IMR-90 (cell line): Measurements from ENCODE around the gene ERVH48-1. TPM values are rescaled to one million over a fixed set of nuclear protein-coding genes. Genes with fewer than 3 reads are reported as not detected.
"Not testable (repeated sequence)": the region's sequence is repeated elsewhere in the genome, so short reads cannot be mapped to it uniquely, and the experiment has no call there.

Source experiments
- ATAC-seq: fragments of 200-7000 bp; cut with Tn5 transposase; 2 replicates; pipeline ENCODE4 v1.9.1; 2020; ENCODE audit warnings: low read depth, mild to moderate bottlenecking, moderate library complexity
- BruUV-seq: library from RNA; stranded (reverse); fragments of 400-500 nt; replicated peaks from 2 replicates; lab custom pipeline; 2021; lab: Mats Ljungman, UMichigan
- CTCF ChIA-PET: fragments of 300-600 bp; formaldehyde crosslinking; extraction: SDS; loops from one replicate; lab custom pipeline; 2021; ENCODE audit warnings: antibody characterized with exemption; lab: Yijun Ruan, JAX
- POLR2A ChIA-PET: fragments of 300-600 bp; sonication (Branson Sonifier 250); formaldehyde crosslinking; loops from one replicate; lab custom pipeline; 2022; ENCODE audit warnings: antibody characterized with exemption; ENCODE audit not compliant: unreplicated experiment; lab: Charles Lee
- DNase-seq: peaks from one replicate; pipeline ENCODE4 v3.0.0; 2013
- H2AFZ ChIP-seq: replicated peaks from 2 replicates; pipeline ENCODE3; 2013; ENCODE audit warnings: low read length, mild to moderate bottlenecking; ENCODE audit not compliant: poor library complexity
- H2AK5ac ChIP-seq: 2 replicates; pipeline ENCODE4 v1.6.1; 2013; ENCODE audit warnings: low read depth, low read length, inconsistent platforms
- H2AK9ac ChIP-seq: replicated peaks from 2 replicates; pipeline ENCODE3; 2013; ENCODE audit warnings: mild to moderate bottlenecking, low read depth, low read length, moderate library complexity; ENCODE audit not compliant: poor library complexity
- H2BK120ac ChIP-seq: 2 replicates; pipeline ENCODE4 v1.6.1; 2013; ENCODE audit warnings: low read depth, low read length, inconsistent platforms
- H2BK15ac ChIP-seq: 3 replicates; pipeline ENCODE4 v1.6.1; 2013; ENCODE audit warnings: low read depth, low read length, inconsistent platforms
- H2BK20ac ChIP-seq: 2 replicates; pipeline ENCODE4 v1.6.1; 2013; ENCODE audit warnings: low read depth, mild to moderate bottlenecking, inconsistent platforms, low read length, moderate library complexity
- H2BK5ac ChIP-seq: 2 replicates; pipeline ENCODE4 v1.6.1; 2013; ENCODE audit warnings: mild to moderate bottlenecking, low read depth, low read length, inconsistent platforms; ENCODE audit not compliant: poor library complexity, severe bottlenecking
- H3K14ac ChIP-seq: replicated peaks from 2 replicates; pipeline ENCODE4 v1.6.1; 2013; ENCODE audit warnings: low read depth, low read length, inconsistent platforms
- H3K18ac ChIP-seq: 2 replicates; pipeline ENCODE4 v1.6.1; 2013; ENCODE audit warnings: low read depth, low read length, control low read depth
- H3K23ac ChIP-seq: 2 replicates; pipeline ENCODE4 v1.6.1; 2013; ENCODE audit warnings: low read depth, low read length, inconsistent platforms
- H3K27ac ChIP-seq: 2 replicates; pipeline ENCODE4 v1.5.1; 2013; ENCODE audit warnings: mild to moderate bottlenecking, control low read depth, low read length; ENCODE audit not compliant: insufficient read depth
- H3K27me3 ChIP-seq: 2 replicates; pipeline ENCODE4 v1.6.1; 2013; ENCODE audit warnings: low read length; ENCODE audit not compliant: control insufficient read depth, insufficient read depth
- H3K36me3 ChIP-seq: 2 replicates; pipeline ENCODE4 v1.6.1; 2013; ENCODE audit warnings: low read length, mixed read lengths; ENCODE audit not compliant: control insufficient read depth, insufficient read depth
- H3K4ac ChIP-seq: 2 replicates; pipeline ENCODE4 v1.6.1; 2013; ENCODE audit warnings: low read depth, low read length, inconsistent platforms
- H3K4me1 ChIP-seq: 2 replicates; pipeline ENCODE4 v1.6.1; 2013; ENCODE audit warnings: low read length, mixed read lengths; ENCODE audit not compliant: control insufficient read depth, insufficient read depth
- H3K4me2 ChIP-seq: 2 replicates; pipeline ENCODE4 v1.6.1; 2013; ENCODE audit warnings: low read depth, mild to moderate bottlenecking, control low read depth, low read length, moderate library complexity
- H3K4me3 ChIP-seq: 2 replicates; pipeline ENCODE4 v1.5.1; 2013; ENCODE audit warnings: low read depth, mild to moderate bottlenecking, control low read depth, low read length, moderate library complexity; ENCODE audit not compliant: insufficient read depth
- H3K56ac ChIP-seq: 2 replicates; pipeline ENCODE4 v1.6.1; 2013; ENCODE audit warnings: low read length, inconsistent platforms; ENCODE audit not compliant: insufficient read depth; ENCODE audit errors: extremely low read depth
- H3K79me1 ChIP-seq, 2 experiments: 2 replicates each; pipeline ENCODE4 v1.6.1; 2013; ENCODE audit warnings: low read length in 2 of 2, inconsistent platforms in 1 of 2, low read depth in 1 of 2
- H3K9ac ChIP-seq: 2 replicates; pipeline ENCODE4 v1.6.1; 2013; ENCODE audit warnings: low read depth, low read length, control low read depth
- H3K9me1 ChIP-seq: 2 replicates; pipeline ENCODE4 v1.6.1; 2013; ENCODE audit warnings: low read length, inconsistent platforms; ENCODE audit not compliant: insufficient read depth
- H3K9me3 ChIP-seq: 2 replicates; pipeline ENCODE4 v1.6.1; 2013; ENCODE audit warnings: low read length; ENCODE audit not compliant: control insufficient read depth, insufficient read depth
- H4K20me1 ChIP-seq: 2 replicates; pipeline ENCODE4 v1.6.1; 2013; ENCODE audit warnings: low read length, inconsistent platforms; ENCODE audit not compliant: insufficient read depth
- H4K5ac ChIP-seq: 2 replicates; pipeline ENCODE4 v1.6.1; 2013; ENCODE audit warnings: mild to moderate bottlenecking, low read depth, low read length, control low read depth
- H4K8ac ChIP-seq, 2 experiments: 2 replicates each; pipeline ENCODE4 v1.6.1; 2013; ENCODE audit warnings: low read depth in 2 of 2, low read length in 2 of 2, control low read depth in 1 of 2, inconsistent platforms in 1 of 2
- H4K91ac ChIP-seq: 2 replicates; pipeline ENCODE4 v1.6.1; 2013; ENCODE audit warnings: low read depth, low read length, inconsistent platforms; ENCODE audit not compliant: insufficient read depth
- SMC3 ChIP-seq: fragments of 150-350 bp; IDR thresholded peaks from 2 replicates; pipeline ENCODE4 v1.6.1; 2016; ENCODE audit warnings: low read depth, mild to moderate bottlenecking, antibody characterized with exemption, low read length, moderate library complexity
- WGBS, 2 experiments: methylation state at CpG; one replicate each; pipeline versions ENCODE4 v1.1.5 to v1.1.7; 2013; ENCODE audit warnings: missing lambda C conversion rate in 2 of 2; ENCODE audit not compliant: insufficient read length in 1 of 2; ENCODE audit errors: extremely low coverage in 2 of 2; 5-methylcytosine and 5-hydroxymethylcytosine counted together
- dilution Hi-C: fragments of 300-500 bp; cut with HindIII; formaldehyde crosslinking; loops from one replicate; pipeline ENCODE4 v1.14.3; 2018; ENCODE audit warnings: low sequenced_read_pairs; ENCODE audit not compliant: unreplicated experiment
- in situ Hi-C: fragments of 300-500 bp; cut with MboI; formaldehyde crosslinking; loops from 3 replicates; pipeline ENCODE4 v1.14.3; 2019; ENCODE audit warnings: low sequenced_read_pairs, inconsistent platforms, mixed read lengths
- intact Hi-C: fragments of 100-400 bp; cut with micrococcal nuclease; formaldehyde crosslinking; loops from 2 replicates; pipeline ENCODE4 v1.10.0; 2022
- polyA plus RNA-seq, 3 experiments: library from polyadenylated mRNA; depleted of rRNA; stranded (reverse); fragments of >200 nt; gene quantifications; 2 replicates each; pipeline ENCODE4 v1.2.3, GENCODE V29; 2012; ENCODE audit warnings: low replicate concordance in 1 of 3
- total RNA-seq: library from RNA; depleted of rRNA; stranded (reverse); fragments of >200 nt; gene quantifications from 2 replicates; pipeline ENCODE4 v1.2.3, GENCODE V29; 2012

ERVH48-1 gene
- total and polyA plus RNA-seq, 2 of the 4 experiments (the other 2 are of a cell fraction) = under 0.01 TPM; not detected in 1

DNA sequence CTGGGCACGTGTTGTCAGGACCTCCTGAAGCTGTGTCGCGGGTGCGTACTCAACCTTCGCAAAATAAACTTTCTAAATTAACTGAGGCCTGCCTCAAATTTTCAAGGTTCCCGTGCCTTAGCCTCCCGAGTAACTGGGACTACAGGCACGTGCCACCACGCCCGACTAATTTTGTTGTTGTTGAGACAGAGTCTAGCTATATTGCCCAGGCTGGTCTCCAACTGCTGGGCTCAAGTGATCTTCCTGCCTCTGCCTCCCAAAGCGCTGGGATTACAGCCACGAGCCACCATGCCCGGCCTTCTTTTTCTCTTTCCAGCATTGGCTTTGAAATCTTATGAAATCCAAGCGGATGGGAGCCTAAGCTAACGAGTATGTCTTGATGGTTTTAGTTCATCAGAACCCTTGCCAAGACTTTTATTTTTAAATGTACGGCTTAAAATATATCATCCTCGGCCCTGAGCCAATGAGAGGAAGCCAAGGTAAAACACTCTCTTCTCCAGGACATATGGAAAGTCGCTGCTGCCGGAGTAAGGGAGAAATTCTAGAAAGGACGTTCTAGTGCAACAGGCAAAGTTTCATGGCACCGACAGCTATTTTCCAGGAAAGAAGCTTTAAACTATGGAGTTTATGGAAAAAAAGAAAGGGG, 12.7 kb upstream of the ERVH48-1 start:
- DNase-seq (no peak), ATAC-seq (no peak)
- dilution Hi-C loops = no loop called here
- TF ChIP-seq SMC3 = no peak
- no peak overlapping the region for H4K91ac ChIP-seq
- intact Hi-C loops = no loop called here
- BruUV-seq = no TSS peak
- H2BK5ac ChIP-seq = no peak overlapping the region
- WGBS, 2 experiments = 100% methylated on average over 2 of the region's 21 CpGs; no CpG with 5 or more reads in 1 of the 2 experiments
- H3K18ac ChIP-seq = no peak overlapping the region
- H3K9me1 ChIP-seq = peaks cover 5% of the 10 kb centered on the region; the same call in 1 of the 2 replicates
- H4K5ac ChIP-seq = no peak overlapping the region
- no peaks in the 10 kb centered on the region for H3K27me3 ChIP-seq
- no peak overlapping the region for H3K4ac ChIP-seq
- H2BK15ac ChIP-seq = no peak overlapping the region
- no peak overlapping the region for H2BK120ac ChIP-seq
- no peak overlapping the region for H2AK5ac ChIP-seq
- no peak overlapping the region for H3K9ac ChIP-seq
- H3K23ac ChIP-seq = no peak overlapping the region
- H3K4me3 ChIP-seq = no peak overlapping the region
- no peaks in the 10 kb centered on the region for H3K36me3 ChIP-seq
- no peak overlapping the region for H2BK20ac ChIP-seq
- H3K9me3 ChIP-seq = no peaks in the 10 kb centered on the region
- H3K14ac ChIP-seq = no peak overlapping the region
- H3K79me1 ChIP-seq = no peaks in the 10 kb centered on the region
- ChIA-PET POLR2A (no interaction called here), CTCF (no interaction called here)
- in situ Hi-C loops = no loop called here
- no peak overlapping the region for H2AK9ac ChIP-seq
- H4K8ac ChIP-seq = no peak overlapping the region
- H2AFZ ChIP-seq = no peak overlapping the region
- H4K20me1 ChIP-seq = no peaks in the 10 kb centered on the region
- H3K56ac ChIP-seq = no peak overlapping the region
- no peak overlapping the region for H3K27ac ChIP-seq
- no peaks in the 10 kb centered on the region; the same call in 1 of the 2 replicates for H3K4me1 ChIP-seq
- H3K4me2 ChIP-seq = no peak overlapping the region

DNA sequence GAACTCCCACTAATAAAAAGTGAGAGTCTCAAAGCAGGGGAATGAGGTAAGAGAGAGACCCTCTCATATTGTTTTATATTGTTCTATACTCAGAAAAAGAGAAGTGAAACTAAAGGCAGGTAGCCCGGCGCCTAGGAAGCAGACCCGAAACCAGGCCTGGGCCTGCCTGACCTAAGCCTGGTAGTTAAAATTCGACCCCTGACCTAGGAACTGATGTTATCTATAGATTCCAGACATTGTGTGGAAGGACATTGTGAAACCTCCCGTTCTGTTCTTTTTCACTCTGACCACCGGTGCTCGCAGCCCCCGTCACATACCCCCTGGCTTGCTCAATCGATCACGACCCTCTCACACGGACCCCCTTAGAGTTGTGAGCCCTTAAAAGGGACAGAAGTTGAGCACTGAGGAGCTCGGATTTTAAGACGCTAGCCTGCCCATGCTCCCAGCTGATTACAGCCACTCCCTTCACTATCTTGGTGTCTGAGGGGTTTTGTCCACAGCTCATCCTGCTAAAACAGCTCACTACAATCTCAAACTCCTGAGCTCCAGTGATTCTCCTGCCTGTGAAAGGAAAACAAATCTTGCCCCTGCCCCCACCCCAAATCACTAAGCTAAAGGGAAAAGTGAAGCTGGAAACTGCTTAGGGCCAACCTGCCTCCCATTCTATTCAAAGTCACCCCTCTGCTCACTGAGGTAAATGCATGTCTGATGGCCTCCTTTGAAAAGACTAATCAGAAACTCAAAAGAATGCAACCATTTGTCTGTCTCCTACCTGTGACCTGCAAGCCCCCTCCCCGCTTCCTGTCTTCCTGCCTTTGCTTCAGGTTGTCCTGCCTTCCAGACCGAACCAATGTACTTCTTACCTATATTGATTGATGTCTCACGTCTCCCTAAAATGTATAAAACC, 11.9 kb upstream of the ERVH48-1 start:
- intact Hi-C loops, H4K20me1 ChIP-seq, H3K36me3 ChIP-seq, H3K4ac ChIP-seq, dilution Hi-C loops, H3K56ac ChIP-seq, H3K18ac ChIP-seq, POLR2A ChIA-PET, H3K4me2 ChIP-seq, H3K4me3 ChIP-seq, CTCF ChIA-PET, H3K14ac ChIP-seq, H3K9me1 ChIP-seq, H3K4me1 ChIP-seq, H2BK120ac ChIP-seq, H2BK15ac ChIP-seq, H4K8ac ChIP-seq, H3K23ac ChIP-seq, H3K27ac ChIP-seq, H3K9ac ChIP-seq, H2BK5ac ChIP-seq, H3K79me1 ChIP-seq, H3K9me3 ChIP-seq, H4K5ac ChIP-seq, H2AK5ac ChIP-seq, H2AFZ ChIP-seq, in situ Hi-C loops, DNase-seq, H3K27me3 ChIP-seq, ATAC-seq, H2BK20ac ChIP-seq, H2AK9ac ChIP-seq, H4K91ac ChIP-seq, BruUV-seq: not testable (repeated sequence)
- no CpG with 5 or more reads among the region's 16 CpGs for WGBS, 2 experiments
